HL-60/S4 treated with phorbol 12-myristate 13-acetate at 8.2 ng/mL for 4 days and 3 days (cell line): ENCODE results near the gene AP1M1.

ENCODE experiments used
- in situ Hi-C: fragments of 300-500 bp; cut with MboI; formaldehyde crosslinking; loops from 2 replicates; pipeline ENCODE4 v1.15.0; 2022; ENCODE audit warnings: low sequenced_read_pairs

The AP1M1 gene

DNA sequence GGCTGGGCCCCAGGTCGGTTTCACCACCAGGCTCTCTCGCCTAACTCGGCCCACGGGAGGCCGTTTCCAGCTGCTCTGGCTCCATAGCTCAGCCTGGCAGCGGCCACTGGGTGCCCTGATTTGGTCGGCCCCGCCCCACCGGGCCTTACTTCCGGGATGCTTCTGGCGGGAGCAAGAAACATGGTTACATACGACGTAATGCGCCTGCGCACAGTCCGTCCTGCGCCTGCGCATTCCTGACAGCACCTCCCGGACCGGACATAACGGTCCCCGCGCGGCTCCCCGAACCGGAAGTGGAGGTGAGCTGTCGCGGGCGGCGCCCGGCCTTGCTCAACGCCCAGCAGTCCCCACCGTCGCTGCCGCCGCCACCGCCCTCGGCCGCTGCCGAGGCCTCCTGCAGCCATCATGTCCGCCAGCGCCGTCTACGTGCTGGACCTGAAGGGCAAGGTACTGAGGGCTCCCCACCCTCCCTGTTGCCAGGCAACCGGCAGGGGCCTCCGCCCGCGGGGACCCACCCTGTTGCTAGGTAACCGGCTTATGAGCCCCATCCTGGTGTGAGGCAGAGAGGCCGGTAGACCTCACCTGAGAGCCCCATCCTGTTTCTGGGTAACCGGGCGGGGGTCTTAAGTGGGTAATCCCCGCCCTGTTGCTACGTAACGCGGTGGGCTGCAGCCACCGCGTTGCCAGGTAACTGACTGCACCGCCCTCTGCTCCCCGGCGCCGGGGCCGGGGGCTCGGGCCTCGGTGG is at the start of gene AP1M1:
AP1M1 (plus strand) TSS at position 290 of the 748 bp plus-strand sequence; CDS start at position 406, 116 bp downstream.
- in situ Hi-C loops = loop anchor here (25.0 kb wide), 2 partner anchors 360 to 560 kb away; partner anchors contain the start of gene CYP4F3

DNA sequence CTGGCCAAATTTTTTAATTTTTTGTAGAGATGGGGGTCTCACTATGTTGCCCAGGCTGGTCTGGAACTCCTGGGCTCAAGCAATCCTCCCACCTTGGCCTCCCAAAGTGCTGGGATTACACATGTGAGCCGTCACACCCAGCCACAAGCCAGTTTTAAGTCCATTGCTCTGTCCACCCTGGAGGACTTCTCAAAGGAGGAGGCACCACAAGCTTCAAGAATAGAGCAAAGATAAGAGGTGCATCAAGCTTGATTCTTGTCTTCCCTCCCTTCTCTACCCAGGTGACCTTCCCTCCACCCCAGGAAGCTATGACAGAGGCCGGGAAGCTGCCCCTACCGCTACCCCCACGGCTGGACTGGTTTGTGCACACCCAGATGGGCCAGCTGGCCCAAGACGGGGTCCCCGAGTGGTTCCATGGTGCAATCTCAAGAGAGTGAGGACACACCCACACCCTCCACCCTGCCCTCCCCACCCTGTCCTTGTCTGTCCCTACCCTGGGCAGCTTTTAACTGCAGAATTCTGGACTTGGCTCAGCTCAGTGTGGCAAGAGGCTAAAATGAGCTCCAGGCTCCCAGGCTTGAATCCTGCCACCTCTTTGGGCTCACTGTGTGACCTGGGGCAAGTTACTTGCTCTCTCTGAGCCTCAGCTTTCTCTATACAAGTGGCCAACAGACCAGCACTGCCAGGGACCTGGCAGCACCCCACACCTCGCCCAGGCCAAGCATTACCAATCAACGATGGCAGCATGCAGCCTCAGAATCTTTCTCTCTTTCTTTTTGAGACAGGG is 49.1 kb upstream of the AP1M1 start:
- in situ Hi-C loops = no loop called here

DNA sequence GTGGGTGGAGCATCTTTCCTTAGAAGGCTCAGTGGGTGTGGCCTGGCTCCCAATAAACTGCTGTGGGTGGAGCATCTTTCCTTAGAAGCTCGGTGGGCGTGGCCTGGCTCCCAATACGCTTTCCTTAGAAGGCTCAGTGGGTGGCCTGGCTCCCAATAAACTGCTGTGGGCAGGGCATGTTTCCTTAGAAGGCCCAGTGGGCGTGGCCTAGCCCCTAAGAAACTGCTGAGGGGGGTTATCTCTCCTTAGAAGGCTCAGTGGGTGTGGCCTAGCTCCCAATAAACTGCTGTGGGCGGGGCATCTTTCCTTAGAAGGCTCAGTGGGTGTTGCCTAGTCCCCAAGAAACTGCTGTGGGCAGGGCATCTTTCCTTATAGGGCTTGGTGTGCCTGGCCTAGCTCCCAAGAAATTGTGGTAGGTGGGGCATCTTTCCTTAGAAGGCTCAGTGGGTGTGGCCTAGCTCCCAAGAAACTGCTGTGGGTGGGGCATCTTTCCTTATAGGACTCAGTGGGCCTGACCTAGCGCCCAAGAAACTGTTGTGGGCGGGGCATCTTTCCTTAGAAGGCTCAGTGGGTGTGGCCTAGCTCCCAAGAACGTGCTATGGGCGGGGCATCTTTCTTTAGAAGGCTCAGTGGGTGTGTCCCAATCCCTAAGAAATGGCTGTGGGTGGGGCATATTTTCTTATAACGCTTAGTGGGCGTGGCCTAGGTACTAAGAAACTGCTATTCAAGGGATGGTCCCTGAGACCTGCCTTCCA is 44.0 kb upstream of the AP1M1 start:
- in situ Hi-C loops = no loop called here

DNA sequence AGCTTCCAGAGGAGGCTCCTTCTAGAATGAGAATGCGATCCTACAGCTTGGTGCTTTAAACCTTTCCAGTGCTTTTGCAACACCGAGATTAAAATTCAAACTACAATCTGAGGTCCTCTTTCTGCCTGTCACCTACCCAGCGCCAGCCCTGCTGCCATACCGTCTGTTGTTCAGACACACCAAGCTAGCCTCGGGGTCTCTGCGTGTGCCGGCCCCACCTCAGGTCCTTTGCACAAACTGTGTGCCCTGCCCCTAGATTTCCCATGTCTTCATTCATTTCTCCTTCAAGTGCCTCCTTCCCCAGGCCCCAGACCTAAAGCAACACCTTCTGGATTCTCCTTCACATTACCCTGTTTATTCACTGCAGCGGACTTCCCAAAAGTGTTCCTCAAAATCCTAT is 43.2 kb upstream of the AP1M1 start:
- in situ Hi-C loops = no loop called here

DNA sequence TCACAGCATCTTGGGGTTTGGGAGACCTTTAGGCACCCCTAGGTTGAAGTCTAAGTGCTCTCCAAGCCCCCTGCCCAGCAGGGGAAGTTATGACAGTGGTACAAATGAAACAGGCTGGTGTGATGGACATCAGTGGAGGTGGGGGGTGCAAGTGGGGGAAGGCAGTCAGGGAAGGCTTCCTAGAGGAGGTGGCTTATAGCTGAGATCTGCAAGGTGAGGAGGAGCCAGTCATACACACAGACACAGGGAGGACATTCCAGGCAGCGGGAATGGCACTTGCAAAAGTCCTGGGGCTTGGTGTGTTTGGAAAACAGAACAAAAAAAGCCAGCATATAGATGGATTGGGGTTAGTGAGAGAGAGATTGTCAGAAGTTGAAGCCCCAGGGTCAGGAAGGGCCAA is 42.6 kb upstream of the AP1M1 start:
- in situ Hi-C loops = no loop called here

DNA sequence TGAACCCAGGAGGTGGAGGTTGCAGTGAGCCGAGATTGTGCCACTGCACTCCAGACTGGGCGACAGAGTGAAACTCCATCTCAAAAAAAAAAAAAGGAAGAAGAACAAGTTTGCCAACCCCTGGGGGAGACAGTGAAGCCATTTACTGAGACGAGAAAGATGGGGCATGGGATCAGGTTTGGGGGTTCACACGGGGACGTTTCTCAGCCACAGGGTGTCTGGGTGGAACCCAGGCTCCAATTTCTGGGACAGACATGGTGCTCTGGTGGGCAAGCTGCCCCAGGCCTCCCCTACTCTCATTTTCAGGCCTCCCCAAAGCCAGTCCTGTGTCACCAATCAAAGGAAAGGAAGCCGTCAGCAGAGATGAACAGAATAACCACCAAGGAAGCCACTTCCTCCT is 40.8 kb upstream of the AP1M1 start:
- in situ Hi-C loops = no loop called here

DNA sequence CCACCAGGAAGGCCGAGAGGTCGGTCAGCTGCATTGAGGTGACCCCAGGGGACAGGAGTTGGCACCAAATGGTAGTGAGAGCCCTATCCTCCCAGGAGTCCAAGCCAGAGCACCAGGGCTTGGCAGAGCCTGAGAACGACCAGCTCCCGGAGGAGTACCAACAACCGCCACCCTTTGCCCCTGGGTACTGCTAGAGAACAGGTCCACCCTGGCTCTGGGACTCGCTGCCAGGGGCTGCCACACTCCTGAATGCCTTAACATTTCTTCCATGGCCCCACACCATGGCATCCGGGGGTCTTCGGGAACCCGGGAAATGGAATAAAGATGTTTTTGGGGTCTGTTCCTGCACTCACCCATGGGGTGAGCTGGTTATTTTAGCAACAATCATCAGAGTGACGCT is 40.1 kb upstream of the AP1M1 start:
- in situ Hi-C loops = no loop called here

DNA sequence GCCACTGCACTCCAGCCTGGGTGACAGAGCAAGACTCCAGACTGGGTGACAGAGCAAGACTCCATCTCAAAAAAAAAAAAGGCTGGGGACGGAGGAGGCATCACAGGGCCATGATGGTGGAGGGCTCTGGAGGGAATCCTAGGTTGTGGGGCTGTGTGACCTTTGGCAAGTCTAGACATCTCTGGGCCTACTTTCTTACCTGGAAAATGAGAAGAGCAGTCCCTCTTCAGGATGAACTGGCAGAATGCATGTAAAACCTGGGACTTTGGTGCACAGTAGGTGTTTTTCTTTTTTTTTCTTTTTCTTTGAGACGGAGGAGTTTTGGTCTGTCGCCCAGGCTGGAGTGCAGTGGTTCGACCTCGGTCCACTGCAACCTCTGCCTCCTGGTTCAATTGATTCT is 38.1 kb upstream of the AP1M1 start:
- in situ Hi-C loops = no loop called here

DNA sequence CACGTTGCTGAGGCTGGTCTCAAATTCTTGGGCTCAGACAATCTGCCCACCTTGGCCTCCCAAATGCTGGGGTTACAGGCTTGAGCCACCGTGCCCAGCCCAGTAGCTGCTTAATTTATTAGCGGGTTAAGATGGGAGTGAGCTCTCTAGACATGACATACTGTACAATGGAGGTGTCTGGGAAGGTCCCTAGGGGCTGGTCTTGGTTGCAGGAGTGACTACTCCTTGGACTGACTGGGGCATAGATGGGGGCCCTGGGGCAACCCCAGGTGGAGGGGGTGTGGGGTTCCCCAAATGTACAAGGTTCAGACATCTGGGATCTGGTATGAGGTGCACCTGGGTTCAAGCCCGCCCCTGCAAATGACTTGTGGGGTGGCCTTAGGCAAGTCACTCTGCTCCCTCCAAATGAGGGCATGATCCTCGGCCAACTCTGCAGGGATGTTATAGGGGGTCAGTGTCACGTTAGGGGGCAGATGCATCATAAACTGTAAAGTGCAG is 37.2 kb upstream of the AP1M1 start:
- in situ Hi-C loops = no loop called here

DNA sequence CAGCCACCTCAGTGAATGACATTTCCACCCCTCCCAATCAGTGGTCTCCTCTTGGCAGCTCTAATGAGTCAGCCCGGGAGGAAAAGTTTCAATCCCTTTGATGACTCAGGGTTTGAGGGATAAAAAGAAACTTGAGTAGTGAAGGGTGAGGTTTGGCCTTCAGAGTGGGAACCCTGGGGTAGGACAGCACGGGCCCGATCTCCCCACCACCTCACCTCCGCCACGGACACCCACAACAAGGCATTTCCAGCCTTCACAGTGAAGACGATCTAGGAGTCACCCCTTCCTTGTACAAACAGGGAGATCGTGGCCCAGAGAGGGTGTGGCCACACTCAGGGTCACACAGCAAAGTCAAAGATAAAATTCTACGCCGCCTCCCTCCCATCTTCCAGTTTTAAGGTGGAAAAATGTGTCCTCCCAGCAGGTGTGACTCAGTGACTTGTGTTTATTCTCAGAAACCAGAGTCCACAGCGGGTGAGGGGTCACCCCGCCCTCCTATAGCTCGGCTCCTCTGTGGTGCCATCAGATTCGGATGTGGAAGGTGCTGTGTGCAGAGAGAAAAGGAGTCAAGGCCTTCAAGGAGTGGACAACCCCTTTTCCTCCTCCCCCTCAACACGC is 36.7 kb upstream of the AP1M1 start:
- in situ Hi-C loops = no loop called here

DNA sequence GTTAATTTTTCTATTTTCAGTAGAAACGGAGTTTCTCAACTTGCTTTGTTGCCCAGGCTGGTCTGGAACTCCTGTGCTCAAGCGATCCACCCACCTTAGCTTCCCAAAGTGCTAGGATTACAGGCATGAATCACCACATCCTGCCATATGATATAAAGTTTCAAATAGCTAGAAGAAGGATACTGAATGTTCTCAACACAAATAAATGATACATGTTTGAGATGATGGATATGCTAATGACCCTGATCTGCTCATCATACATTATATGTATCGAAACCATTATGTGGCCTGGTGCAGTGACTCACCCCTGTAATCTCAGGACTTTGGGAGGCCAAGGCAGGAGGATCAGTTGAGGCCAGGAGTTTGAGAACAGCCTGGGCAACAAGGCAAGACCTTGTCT is 35.9 kb upstream of the AP1M1 start:
- in situ Hi-C loops = no loop called here

DNA sequence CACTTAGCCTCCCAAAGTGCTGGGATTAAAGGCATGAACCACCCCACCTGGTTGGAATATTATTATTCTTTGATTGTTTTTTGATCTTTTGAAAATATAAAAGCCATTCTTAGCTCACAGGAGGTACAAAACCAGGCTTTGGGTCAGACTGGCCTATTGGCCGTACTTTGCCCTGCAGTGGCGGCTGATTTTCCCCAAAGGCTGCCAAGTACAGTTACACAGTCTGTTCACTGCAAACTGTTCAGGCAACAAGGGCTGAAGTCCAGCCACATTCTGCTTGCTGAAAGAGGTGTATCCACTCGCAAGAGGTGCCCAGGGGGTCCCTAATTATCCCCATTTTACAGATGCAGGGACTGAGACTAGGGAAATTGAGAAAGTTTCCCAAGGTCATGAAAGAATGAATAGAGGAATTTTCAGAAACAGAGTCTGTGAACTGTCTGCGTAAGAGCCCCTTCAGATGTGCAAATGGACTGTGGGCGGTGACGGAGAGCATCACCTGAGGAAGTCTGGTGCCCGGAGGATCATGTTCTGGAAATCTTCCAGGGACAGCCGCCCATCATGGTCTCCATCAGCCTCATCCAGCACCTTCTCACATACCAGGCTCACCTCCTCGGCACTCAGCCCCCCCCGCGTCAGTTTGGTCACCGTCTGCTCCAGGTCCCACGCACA is 33.4 kb upstream of the AP1M1 start:
- in situ Hi-C loops = no loop called here

DNA sequence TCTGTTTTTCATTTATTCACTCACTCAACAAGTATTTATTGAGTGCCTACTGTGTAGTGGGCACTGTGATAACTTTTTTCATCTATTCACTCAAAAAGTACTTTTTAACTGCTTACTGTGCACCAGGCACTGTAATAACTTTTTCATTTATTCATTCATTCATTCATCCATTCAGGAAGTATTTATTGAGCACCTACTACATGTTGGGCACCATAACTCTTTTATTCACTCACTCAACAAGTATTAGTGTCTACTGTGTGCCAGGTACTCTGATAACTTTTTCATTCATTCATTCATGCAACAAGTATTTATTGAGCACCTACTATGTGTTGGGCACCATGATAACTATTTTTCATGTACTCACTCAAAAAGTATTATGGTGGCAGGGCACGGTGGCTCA is 31.3 kb upstream of the AP1M1 start:
- in situ Hi-C loops = no loop called here

DNA sequence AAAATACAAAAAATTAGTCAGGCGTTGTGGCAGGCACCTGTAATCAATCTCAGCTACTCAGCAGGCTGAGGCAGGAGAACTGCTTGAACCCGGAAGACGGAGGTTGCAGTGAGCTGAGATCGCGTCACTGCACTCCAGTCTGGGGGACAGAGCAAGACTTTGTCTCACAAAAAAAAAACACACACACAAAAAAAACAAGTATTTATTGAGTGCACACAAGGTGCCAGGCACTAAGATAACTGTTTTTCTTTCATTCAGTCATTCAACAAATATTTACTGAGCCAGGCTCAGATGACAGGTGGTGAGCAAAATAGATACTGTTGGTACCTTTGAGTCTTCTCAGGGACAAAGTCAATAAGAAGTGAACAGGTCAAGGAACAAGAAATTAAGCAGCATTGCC is 30.7 kb upstream of the AP1M1 start:
- in situ Hi-C loops = no loop called here

DNA sequence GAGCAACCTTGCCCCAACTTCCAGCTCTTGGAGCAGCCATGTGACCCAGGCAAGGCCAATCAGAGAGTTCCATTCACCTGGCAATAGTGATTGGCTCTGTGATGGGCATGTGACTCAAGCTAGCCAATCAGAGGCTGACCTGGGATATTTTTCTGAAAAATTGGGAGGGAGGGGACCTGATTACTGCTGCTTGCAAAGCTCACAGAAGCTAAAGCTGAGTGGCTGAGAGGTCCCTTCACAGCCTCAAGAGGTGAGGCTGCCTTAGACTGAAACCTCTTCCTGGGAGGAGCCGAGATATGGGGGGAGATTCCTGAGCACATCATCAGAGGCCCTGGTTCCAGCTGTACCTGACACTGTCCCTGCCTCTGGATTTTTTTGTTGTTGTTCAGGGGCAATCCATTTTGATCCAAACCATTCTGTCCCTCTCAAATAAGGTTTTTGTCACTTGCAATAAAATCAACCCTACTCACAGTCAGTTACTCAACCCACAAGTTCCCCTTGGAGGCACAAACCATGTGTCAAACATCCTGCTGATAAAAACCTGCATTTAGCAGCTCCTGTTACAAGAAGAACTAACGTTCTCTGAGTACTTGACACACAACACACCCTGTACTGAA is 29.1 kb upstream of the AP1M1 start:
- in situ Hi-C loops = no loop called here

DNA sequence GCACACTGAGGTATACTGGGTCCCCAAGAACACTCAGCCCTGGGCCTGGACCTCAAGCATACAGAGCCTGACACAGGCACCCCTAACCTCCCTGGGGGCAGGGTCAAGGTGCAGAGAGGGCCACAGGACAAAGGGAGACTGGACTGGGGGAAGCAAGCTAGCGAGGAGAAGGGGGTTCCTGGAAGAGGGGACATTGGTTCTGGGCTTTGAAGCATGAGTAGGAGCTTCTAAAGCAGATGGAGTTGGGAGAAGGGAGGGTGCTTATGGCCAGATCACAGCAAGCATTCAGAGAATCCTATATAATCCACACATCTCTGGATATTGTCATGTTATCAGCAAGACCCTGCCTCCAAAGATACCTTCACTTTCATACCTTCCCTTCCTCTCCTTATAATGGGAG is 27.6 kb upstream of the AP1M1 start:
- in situ Hi-C loops = no loop called here

DNA sequence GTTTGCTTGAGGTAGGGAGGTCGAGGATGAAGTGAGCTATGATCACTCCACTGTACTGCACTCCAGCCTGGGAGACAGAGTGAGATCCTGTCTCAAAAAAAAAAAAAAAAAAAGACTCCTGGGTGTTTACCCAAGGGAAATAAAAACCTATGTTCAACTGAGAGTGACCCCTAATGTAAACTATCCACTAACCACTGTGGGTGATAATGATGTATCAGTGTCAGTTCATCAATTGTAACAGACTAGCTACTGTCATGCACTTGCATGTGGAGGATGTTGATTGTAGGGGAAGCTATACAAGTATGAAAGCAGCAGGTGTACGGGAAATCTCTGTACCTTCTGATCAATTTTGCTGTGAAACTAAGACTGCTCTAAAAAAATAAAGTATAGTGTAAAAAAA is 21.8 kb upstream of the AP1M1 start:
- in situ Hi-C loops = loop anchor here (25.0 kb wide), 2 partner anchors 339 to 539 kb away; partner anchors contain the start of gene CYP4F3

DNA sequence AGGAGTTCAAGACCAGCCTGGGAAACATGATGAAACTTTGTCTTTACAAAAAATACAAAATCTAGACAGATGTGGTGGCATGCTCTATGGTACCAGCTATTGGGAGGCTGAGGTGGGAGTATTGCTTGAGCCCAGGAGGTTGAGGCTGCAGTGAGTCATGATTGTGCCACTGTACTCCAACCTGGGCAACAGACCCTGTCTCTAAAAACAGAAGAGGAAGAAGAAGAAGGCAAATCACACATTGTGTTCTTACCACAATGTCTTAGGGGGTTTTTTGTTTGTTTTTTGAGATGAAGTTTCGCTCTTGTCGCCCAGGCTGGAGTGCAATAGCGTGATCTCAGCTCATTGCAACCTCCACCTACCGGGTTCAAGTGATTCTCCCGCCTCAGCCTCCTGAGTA is 18.8 kb upstream of the AP1M1 start:
- in situ Hi-C loops = loop anchor here (25.0 kb wide), 2 partner anchors 342 to 542 kb away; partner anchors contain the start of gene CYP4F3

DNA sequence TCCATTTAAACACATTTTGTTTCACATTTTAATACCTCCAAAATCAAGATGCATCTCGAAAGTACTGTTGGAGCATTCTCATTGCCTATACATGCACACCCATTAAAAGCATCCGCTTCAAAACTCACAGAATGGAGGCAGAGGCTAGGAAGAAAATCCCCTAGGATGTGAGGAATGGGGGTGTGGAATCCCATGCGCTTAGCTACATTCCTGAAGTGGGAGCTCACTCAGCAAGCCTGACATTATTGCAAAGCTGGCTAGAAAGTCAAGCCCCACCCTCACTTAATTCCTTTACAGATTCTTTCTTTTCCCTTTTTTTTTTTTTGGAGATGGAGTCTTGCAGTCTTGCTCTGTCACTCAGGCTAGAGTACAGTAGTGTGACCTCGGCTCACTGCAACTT is 17.1 kb upstream of the AP1M1 start:
- in situ Hi-C loops = loop anchor here (25.0 kb wide), 2 partner anchors 343 to 543 kb away; partner anchors contain the start of gene CYP4F3

DNA sequence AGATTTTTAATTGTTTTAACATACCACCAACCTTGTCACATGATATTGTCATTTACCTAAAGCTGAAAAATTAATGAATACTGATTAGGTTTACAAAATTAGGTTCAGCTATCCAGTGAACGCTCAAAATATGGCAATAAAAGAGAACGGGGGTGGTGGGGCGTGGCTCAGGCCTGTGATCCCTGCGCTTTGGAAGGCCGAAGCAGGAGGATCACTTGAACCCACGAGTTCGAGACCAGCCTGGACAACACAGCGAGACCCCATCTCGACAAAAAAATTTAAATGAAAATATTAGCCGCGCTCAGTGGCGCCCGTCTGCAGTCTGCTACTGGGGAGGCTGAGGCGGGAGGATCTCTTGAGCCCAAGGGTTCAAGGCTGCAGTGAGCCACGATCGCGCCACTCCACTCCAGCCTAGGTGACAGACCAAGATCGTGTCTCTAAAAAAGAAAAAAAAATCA is 13.0 kb upstream of the AP1M1 start:
- in situ Hi-C loops = loop anchor here (25.0 kb wide), 2 partner anchors 347 to 547 kb away; partner anchors contain the start of gene CYP4F3
